OCI-LY7 (cell line): ENCODE measurements around the gene MRPS22. TPM values are rescaled to one million over a fixed set of nuclear protein-coding genes. Genes with fewer than 3 reads are reported as not detected.

Source experiments
- BruUV-seq: library from RNA; stranded (reverse); fragments of 400-500 nt; replicated peaks from 2 replicates; lab custom pipeline; 2021; lab: Mats Ljungman, UMichigan
- CTCF ChIA-PET: fragments of 300-600 bp; sonication (Branson Sonifier 250); formaldehyde crosslinking; loops from one replicate; lab custom pipeline; 2022; ENCODE audit warnings: antibody characterized with exemption; ENCODE audit not compliant: unreplicated experiment; lab: Charles Lee
- POLR2A ChIA-PET: fragments of 300-600 bp; sonication (Branson Sonifier 250); formaldehyde crosslinking; loops from one replicate; lab custom pipeline; 2022; ENCODE audit warnings: antibody characterized with exemption; lab: Charles Lee
- DNase-seq: peaks from one replicate; pipeline ENCODE4 v3.0.0-alpha.2; 2015; ENCODE audit warnings: low spot score
- H2AFZ ChIP-seq: fragments of 200-600 bp; sonication (generic), shearing (Covaris generic); 2 replicates; pipeline ENCODE4 v1.6.1; 2014; ENCODE audit warnings: mild to moderate bottlenecking, antibody characterized with exemption, low read length, moderate library complexity
- H3K27ac ChIP-seq: fragments of 200-600 bp; sonication (generic); 2 replicates; pipeline ENCODE4 v1.5.1; 2014; ENCODE audit warnings: mixed run types, low read depth, mild to moderate bottlenecking, moderate library complexity, low read length, inconsistent platforms; ENCODE audit not compliant: poor library complexity, severe bottlenecking
- H3K36me3 ChIP-seq: fragments of 200-600 bp; sonication (generic); 2 replicates; pipeline ENCODE4 v1.6.1; 2014; ENCODE audit warnings: mild to moderate bottlenecking, antibody characterized with exemption, low read length, moderate library complexity, mixed read lengths; ENCODE audit not compliant: insufficient read depth
- H3K4me1 ChIP-seq: fragments of 200-600 bp; sonication (generic); 2 replicates; pipeline ENCODE4 v1.5.1; 2014; ENCODE audit warnings: mild to moderate bottlenecking, low read length; ENCODE audit not compliant: insufficient read depth, poor library complexity, severe bottlenecking
- H3K4me2 ChIP-seq: fragments of 200-600 bp; sonication (generic); 2 replicates; pipeline ENCODE4 v1.6.1; 2014; ENCODE audit warnings: mild to moderate bottlenecking, low read length
- H3K4me3 ChIP-seq: fragments of 200-600 bp; sonication (generic); 2 replicates; pipeline ENCODE4 v1.5.1; 2014; ENCODE audit warnings: mild to moderate bottlenecking, low read depth, low read length; ENCODE audit not compliant: poor library complexity, severe bottlenecking
- H3K79me2 ChIP-seq: fragments of 200-600 bp; sonication (generic); 2 replicates; pipeline ENCODE4 v1.6.1; 2016; ENCODE audit warnings: low read depth, mild to moderate bottlenecking, low read length, moderate library complexity, mixed read lengths; ENCODE audit not compliant: insufficient read depth
- H3K9me2 ChIP-seq: fragments of 200-600 bp; sonication (generic); 2 replicates; pipeline ENCODE4 v1.6.1; 2016; ENCODE audit warnings: mild to moderate bottlenecking, low read length, mixed read lengths; ENCODE audit not compliant: insufficient read depth
- H3K9me3 ChIP-seq: fragments of 200-600 bp; sonication (generic); 2 replicates; pipeline ENCODE4 v1.6.1; 2014; ENCODE audit warnings: mild to moderate bottlenecking, mixed run types, low read length, mixed read lengths
- H4K20me1 ChIP-seq: fragments of 200-600 bp; sonication (generic); 2 replicates; pipeline ENCODE4 v1.6.1; 2014; ENCODE audit warnings: mild to moderate bottlenecking, antibody characterized with exemption, low read length, moderate library complexity, mixed read lengths; ENCODE audit not compliant: insufficient read depth
- CTCF ChIP-seq: fragments of 200-600 bp; sonication (generic); conservative IDR thresholded peaks from 2 replicates; pipeline ENCODE4 v1.5.1; 2014; ENCODE audit warnings: mild to moderate bottlenecking, antibody characterized with exemption, low read length, moderate library complexity, mixed read lengths
- EZH2phosphoT487 ChIP-seq: fragments of 200-600 bp; sonication (generic); IDR thresholded peaks from 2 replicates; pipeline ENCODE4 v1.6.1; 2018; ENCODE audit warnings: low read depth, borderline replicate concordance, mild to moderate bottlenecking, mixed run types, antibody characterized with exemption, low read length, moderate library complexity, mixed read lengths
- intact Hi-C: fragments of 100-400 bp; cut with micrococcal nuclease; formaldehyde crosslinking; loops from one replicate; pipeline ENCODE4 v1.10.0; 2022; ENCODE audit not compliant: unreplicated experiment
- total RNA-seq, 2 experiments: library from RNA; depleted of rRNA in 1 of 2; stranded (reverse); fragments of >200 nt in 1 of 2; shearing (Covaris generic) in 1 of 2; gene quantifications; 2 replicates each; pipeline ENCODE4 v1.2.3, GENCODE V29; 2014 to 2022

MRPS22 gene
- total RNA-seq, 2 experiments from 2014 or later = 54.9 to 61.4 TPM

- Histone ChIP-seq H3K4me2 (no peak overlapping the region), H3K9me3 (no peaks in the 10 kb centered on the region), H2AFZ (no peak overlapping the region), H3K4me3 (no peak overlapping the region), H3K27ac (no peak overlapping the region), H3K79me2 (no peaks in the 10 kb centered on the region), H3K36me3 (no peaks in the 10 kb centered on the region), H3K4me1 (no peaks in the 10 kb centered on the region), H4K20me1 (no peaks in the 10 kb centered on the region), H3K9me2 (no peaks in the 10 kb centered on the region)
- no peak for DNase-seq
- ChIA-PET CTCF (no interaction called here), POLR2A (no interaction called here)
- BruUV-seq = no TSS peak
- no peak for TF ChIP-seq CTCF
- TF ChIP-seq EZH2phosphoT487 = no peak
- intact Hi-C loops = no loop called here
Observed at GRCh38 chr3:139299261-139300132, 44.3 kb upstream of the MRPS22 start.

- Histone ChIP-seq H3K9me2 (no peaks in the 10 kb centered on the region), H3K4me1 (no peaks in the 10 kb centered on the region), H4K20me1 (no peaks in the 10 kb centered on the region), H3K79me2 (no peaks in the 10 kb centered on the region), H2AFZ (no peak overlapping the region), H3K4me2 (no peak overlapping the region), H3K36me3 (no peaks in the 10 kb centered on the region), H3K4me3 (no peak overlapping the region), H3K27ac (no peak overlapping the region), H3K9me3 (no peaks in the 10 kb centered on the region)
- POLR2A ChIA-PET = interaction anchor here (0.7 to 0.8 kb wide), 2 partner anchors 25 to 67 kb away, joined by 3 read pairs; no protein-coding TSS in a partner anchor
- intact Hi-C loops = no loop called here
- TF ChIP-seq EZH2phosphoT487 = no peak
- no peak for TF ChIP-seq CTCF
- CTCF ChIA-PET = no interaction called here
- BruUV-seq = no TSS peak
- no peak for DNase-seq
Observed at GRCh38 chr3:139300416-139300815, 43.4 kb upstream of the MRPS22 start.

GRCh38 chr3:139301183-139301582 is 42.6 kb upstream of the MRPS22 start:
- Histone ChIP-seq H3K27ac (no peak overlapping the region), H3K9me3 (no peaks in the 10 kb centered on the region), H3K4me2 (no peak overlapping the region), H3K4me3 (no peak overlapping the region), H2AFZ (no peak overlapping the region), H3K36me3 (no peaks in the 10 kb centered on the region), H3K9me2 (no peaks in the 10 kb centered on the region), H3K79me2 (no peaks in the 10 kb centered on the region), H3K4me1 (no peaks in the 10 kb centered on the region), H4K20me1 (no peaks in the 10 kb centered on the region)
- intact Hi-C loops = no loop called here
- ChIA-PET POLR2A (interaction anchor here (0.8 kb wide), 1 partner anchor 24 kb away, joined by 3 read pairs; no protein-coding TSS in a partner anchor), CTCF (no interaction called here)
- no TSS peak for BruUV-seq
- no peak for DNase-seq
- TF ChIP-seq EZH2phosphoT487 (no peak), CTCF (no peak)
